ENCODE measurements around the gene FNBP1. TPM values are rescaled to one million over a fixed set of nuclear protein-coding genes. Genes with fewer than 3 reads are reported as not detected.

The FNBP1 gene
- total and polyA plus RNA-seq, 10 of the 15 experiments (the other 5 are each of a cell fraction or from before 2014, with no cell fraction given) = 64.5 to 353 (median 179) TPM

- peak; percentile 76 for TF ChIP-seq ZNF592 (IDR thresholded peaks at IDR 0.05)
- no peak for TF ChIP-seq EGR1 (IDR thresholded peaks at IDR 0.05; ENCODE audit: borderline replicate concordance in 1 of 2, low read depth in 2 of 2, low read length in 2 of 2)
- 0 out of 2 replicates have a peak, but pooled peaks have one; percentile 10 for TF ChIP-seq MTA2 (IDR thresholded peaks at IDR 0.05; ENCODE audit: low read depth)
- TF ChIP-seq MYB (IDR thresholded peaks at IDR 0.05; ENCODE audit: borderline replicate concordance, low read depth, low read length) = no peak
- no peak for TF ChIP-seq TAF1 (IDR thresholded peaks at IDR 0.05; ENCODE audit: borderline replicate concordance, low read depth, low read length)
- no peak for TF ChIP-seq JUND (IDR thresholded peaks at IDR 0.05; ENCODE audit: low read depth, low read length)
- no peak for TF ChIP-seq REST (IDR thresholded peaks at IDR 0.05; ENCODE audit: low read depth, low read length)
- TF ChIP-seq ZBTB11 (CRISPR knock-in tag; IDR thresholded peaks at IDR 0.05) = no peak
- no peak for TF ChIP-seq ETV6 (conservative IDR thresholded peaks at IDR 0.05 in 1 of 2, IDR thresholded peaks at IDR 0.05 in 1 of 2; ENCODE audit: borderline replicate concordance in 1 of 2, low read depth in 1 of 2)
- peak; percentile 55 for TF ChIP-seq RUNX3 (IDR thresholded peaks at IDR 0.05; ENCODE audit: low read length)
- TF ChIP-seq HDGF (IDR thresholded peaks at IDR 0.05) = no peak
- TF ChIP-seq RAD21 (IDR thresholded peaks at IDR 0.05; ENCODE audit: insufficient read depth, low read depth, low read length) = no peak
- TF ChIP-seq CUX1 (IDR thresholded peaks at IDR 0.05; ENCODE audit: insufficient replicate concordance, low read depth, low read length) = no peak
These were observed 21.9 kb downstream of the FNBP1 start (continued) for GRCh38 chr9:130021123-130021522.
